Glutamatergic neuron (in vitro differentiated cells): ENCODE results near the gene FAM20C. TPM values are rescaled to one million over a fixed set of nuclear protein-coding genes. Genes with fewer than 3 reads are reported as not detected.

ENCODE experiments used
- DNase-seq: peaks from one replicate; pipeline ENCODE4 v3.0.0; 2022
- H3K27ac Mint-ChIP-seq: one replicate; pipeline ENCODE4 v1.8.0; 2020; ENCODE audit warnings: mild to moderate bottlenecking, mixed read lengths, inconsistent platforms; ENCODE audit not compliant: unreplicated experiment
- H3K27me3 Mint-ChIP-seq: one replicate; pipeline ENCODE4 v1.8.0; 2020; ENCODE audit warnings: mild to moderate bottlenecking, moderate library complexity, mixed read lengths, inconsistent platforms; ENCODE audit not compliant: unreplicated experiment
- H3K36me3 Mint-ChIP-seq: one replicate; pipeline ENCODE4 v1.8.0; 2020; ENCODE audit warnings: mild to moderate bottlenecking, mixed read lengths, inconsistent platforms; ENCODE audit not compliant: unreplicated experiment
- H3K4me1 Mint-ChIP-seq: one replicate; pipeline ENCODE4 v1.8.0; 2020; ENCODE audit warnings: mild to moderate bottlenecking, low read depth, mixed read lengths, inconsistent platforms; ENCODE audit not compliant: unreplicated experiment
- H3K4me3 Mint-ChIP-seq: one replicate; pipeline ENCODE4 v1.8.0; 2020; ENCODE audit warnings: mild to moderate bottlenecking, mixed read lengths, inconsistent platforms; ENCODE audit not compliant: unreplicated experiment
- H3K9me3 Mint-ChIP-seq: one replicate; pipeline ENCODE4 v1.8.0; 2020; ENCODE audit warnings: mild to moderate bottlenecking, moderate library complexity, mixed read lengths, inconsistent platforms; ENCODE audit not compliant: unreplicated experiment
- CTCF ChIP-seq: fragments of 200-600 bp; sonication (generic); IDR thresholded peaks from one replicate; pipeline ENCODE4 v1.5.0; 2021; ENCODE audit not compliant: partially characterized antibody, unreplicated experiment
- total RNA-seq: library from RNA; stranded (reverse); fragmentation: NEBNext Ultra II Directional; extraction: Animal tissue kit (Norgen Biotek cat#: 25700); gene quantifications from one replicate; pipeline ENCODE4 v1.2.1, GENCODE V29; 2021; ENCODE audit not compliant: unreplicated experiment

The FAM20C gene
- total RNA-seq, 1 donor from 2014 or later, result 199 TPM

GRCh38 chr7:291373-292092, 99.2 kb downstream of the FAM20C start:
- H3K9me3 Mint-ChIP-seq, result peaks cover 4% of the 10 kb centered on the region
- H3K27me3 Mint-ChIP-seq, result peaks cover 21% of the 10 kb centered on the region
- H3K4me1 Mint-ChIP-seq, result no peaks in the 10 kb centered on the region
- no peak overlapping the region for H3K27ac Mint-ChIP-seq
- no peak overlapping the region for H3K4me3 Mint-ChIP-seq
- DNase-seq, result no peak
- H3K36me3 Mint-ChIP-seq, result no peaks in the 10 kb centered on the region
- no peak for TF ChIP-seq CTCF

DNA sequence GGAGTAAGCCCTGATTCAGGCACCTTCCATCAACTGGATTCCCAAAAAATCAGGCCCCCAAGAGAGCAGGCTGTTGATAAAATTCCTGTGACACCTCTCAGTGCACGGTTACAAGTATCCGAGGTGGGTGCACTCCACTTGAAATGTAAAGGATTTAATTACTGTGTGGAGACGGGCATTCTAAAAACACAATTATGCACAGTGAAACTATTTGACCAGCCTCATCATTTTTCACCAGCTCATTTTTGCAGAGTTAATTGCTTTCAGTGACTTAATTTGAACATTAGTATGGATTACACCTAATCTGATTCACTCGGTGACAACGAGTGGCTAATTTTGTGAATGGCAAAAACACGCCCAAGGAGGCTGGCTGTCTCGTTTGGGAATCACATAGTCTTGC, 99.9 kb downstream of the FAM20C start:
- Mint-ChIP-seq H3K9me3 (peaks cover 4% of the 10 kb centered on the region), H3K4me1 (no peaks in the 10 kb centered on the region), H3K36me3 (no peaks in the 10 kb centered on the region), H3K27ac (no peak overlapping the region), H3K27me3 (peaks cover 21% of the 10 kb centered on the region), H3K4me3 (no peak overlapping the region)
- DNase-seq, result no peak
- TF ChIP-seq CTCF, result no peak

DNA sequence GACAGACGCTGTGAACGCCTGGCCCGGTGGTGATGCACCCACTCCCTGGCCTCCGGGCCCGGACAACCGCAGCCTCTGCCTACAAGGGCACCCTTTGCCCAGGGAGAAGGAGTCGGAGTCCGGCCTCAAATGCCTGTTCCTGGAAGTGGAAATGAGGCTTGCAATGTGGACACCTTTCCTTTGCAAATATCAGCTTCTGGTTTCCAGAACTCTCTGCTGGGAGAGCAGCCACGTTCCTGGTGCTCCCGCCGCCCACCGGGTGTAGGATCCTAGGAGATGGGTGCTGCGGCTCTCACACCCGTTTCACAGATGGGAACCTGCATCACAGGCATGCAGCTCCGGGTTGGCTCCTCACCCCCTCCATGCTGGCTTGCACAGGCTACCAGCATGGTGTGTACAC, 100.5 kb downstream of the FAM20C start:
- H3K9me3 Mint-ChIP-seq, result peaks cover 4% of the 10 kb centered on the region
- H3K27me3 Mint-ChIP-seq, result peaks cover 21% of the 10 kb centered on the region
- no peaks in the 10 kb centered on the region for H3K36me3 Mint-ChIP-seq
- no peak for TF ChIP-seq CTCF
- H3K27ac Mint-ChIP-seq, result no peak overlapping the region
- no peaks in the 10 kb centered on the region for H3K4me1 Mint-ChIP-seq
- H3K4me3 Mint-ChIP-seq, result no peak overlapping the region
- DNase-seq, result no peak

GRCh38 chr7:293681-294439, 101.5 kb downstream of the FAM20C start:
- H3K27ac Mint-ChIP-seq, result no peak overlapping the region

More at GRCh38 chr7:293681-294439, 101.5 kb downstream of the FAM20C start:
- no peaks in the 10 kb centered on the region for H3K4me1 Mint-ChIP-seq
- H3K27me3 Mint-ChIP-seq, result peaks cover 17% of the 10 kb centered on the region
- peaks cover 2% of the 10 kb centered on the region for H3K9me3 Mint-ChIP-seq
- no peak for DNase-seq
- TF ChIP-seq CTCF, result no peak
- no peaks in the 10 kb centered on the region for H3K36me3 Mint-ChIP-seq
- no peak overlapping the region for H3K4me3 Mint-ChIP-seq
